Posterior cingulate gyrus (tissue), 11 donors: Measurements from ENCODE around the gene SSC5D.

Source experiments
- DNase-seq, 10 donors: peaks; one replicate each; pipeline versions ENCODE4 v3.0.0 to v3.0.0-alpha.2; 2020 to 2021; ENCODE audit warnings: mixed read lengths in 3 of 10
- intact Hi-C: fragments of 100-400 bp; cut with DNase I; formaldehyde crosslinking; loops from one replicate; pipeline ENCODE4 v1.15.1; 2023

Gene SSC5D

DNA sequence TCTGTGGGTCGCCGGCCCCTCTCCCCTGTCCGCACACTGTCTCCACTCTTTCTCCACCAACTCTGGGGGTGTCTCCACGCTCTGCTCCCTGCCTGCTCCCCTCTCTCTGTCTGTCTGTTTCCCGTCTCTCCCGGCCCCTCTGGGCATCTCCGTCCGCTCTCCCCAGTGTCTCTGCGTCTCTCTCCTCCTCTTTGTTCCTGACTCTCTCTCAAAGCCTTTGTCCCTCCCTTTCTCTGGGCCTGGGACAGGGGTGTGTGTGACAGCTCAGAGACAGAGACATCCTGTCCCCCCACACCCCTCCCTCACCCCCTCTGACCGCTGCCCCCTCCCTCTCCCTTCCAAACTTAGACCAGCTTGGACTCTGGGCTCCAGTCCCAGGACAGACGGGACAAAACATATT is 57.8 kb downstream of the SSC5D start:
- peak in 2 of 10 donors; percentile 38 to 48 for DNase-seq
- intact Hi-C loops: no loop called here

DNA sequence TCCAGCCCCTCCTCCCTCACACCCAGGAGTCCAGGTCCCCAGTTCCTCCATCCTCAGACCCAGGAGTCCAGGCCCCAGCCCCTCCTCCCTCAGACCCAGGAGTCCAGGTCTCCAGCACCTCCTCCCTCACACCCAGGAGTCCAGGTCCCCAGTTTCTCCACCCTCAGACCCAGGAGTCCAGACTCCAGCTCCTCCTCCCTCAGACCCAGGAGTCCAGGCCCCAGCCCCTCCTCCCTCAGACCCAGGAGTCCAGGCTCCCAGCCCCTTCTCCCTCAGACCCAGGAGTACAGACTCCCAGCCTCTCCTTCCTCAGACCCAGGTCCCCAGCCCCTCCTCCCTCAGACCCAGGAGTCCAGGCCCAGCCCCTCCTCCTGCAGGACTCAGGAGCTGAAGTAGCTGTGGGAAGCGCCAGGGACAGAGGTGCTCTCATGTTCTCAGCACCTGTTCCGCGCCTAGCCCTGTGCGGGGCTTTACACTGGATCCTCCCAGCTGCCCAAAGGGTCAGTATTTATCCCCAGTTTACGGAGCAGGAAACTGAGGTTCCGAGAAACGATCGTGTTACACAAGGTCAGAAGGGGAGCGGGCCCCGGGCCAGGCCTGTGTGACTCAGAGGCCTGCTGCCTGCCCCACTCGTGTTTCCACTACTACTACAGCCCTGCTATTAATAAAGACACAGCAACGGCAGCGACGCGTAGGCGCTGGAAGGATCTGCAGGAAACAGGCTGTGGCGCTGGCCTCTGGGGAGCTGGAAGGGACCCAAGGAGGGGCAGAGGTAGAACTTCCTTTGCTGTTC is 58.8 kb downstream of the SSC5D start:
- DNase-seq: peak in 5 of 10 donors; percentile 8 to 88 (median 27)
- intact Hi-C loops: no loop called here

DNA sequence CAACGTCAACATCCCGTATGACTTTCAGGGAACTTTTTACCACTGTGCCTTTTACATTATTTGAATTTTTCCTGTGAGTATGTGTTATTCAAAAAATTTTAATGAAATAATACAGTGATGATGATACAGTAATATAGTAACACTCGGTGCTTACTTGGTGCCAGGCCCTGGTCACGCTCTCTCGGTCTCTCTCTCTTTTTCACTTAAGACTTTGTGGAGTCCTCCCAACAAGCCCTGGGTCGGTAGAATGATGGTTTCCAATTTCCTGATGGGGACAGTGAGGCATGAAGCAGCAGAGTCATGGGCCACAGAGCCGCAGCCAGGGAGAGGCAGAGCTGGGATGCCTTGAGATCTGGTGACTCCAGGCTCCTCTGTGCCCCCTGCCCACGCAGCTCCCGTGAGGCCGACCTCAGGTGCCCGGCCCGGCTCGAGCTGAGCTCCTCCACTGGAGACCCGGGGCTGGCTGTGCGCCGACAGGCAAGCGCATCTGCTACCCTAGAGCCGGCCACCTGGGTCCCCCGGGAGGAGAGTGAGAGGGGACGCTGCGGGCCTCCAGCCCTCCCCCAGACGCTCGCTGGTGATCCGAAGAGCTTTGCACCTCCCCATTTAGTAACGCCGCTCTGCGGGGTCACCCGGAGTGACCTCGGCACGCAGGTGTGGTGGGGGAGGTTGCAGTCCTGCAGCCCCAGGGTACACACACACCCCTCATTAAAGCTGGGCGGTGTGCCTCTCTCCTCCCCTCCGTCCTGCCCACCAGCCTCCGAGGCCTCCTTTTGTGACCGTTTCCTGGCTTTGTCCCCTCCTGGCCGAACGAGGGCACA is 61.5 kb downstream of the SSC5D start:
- peak in 2 of 10 donors; percentile 77 to 81 for DNase-seq
- intact Hi-C loops: no loop called here

DNA sequence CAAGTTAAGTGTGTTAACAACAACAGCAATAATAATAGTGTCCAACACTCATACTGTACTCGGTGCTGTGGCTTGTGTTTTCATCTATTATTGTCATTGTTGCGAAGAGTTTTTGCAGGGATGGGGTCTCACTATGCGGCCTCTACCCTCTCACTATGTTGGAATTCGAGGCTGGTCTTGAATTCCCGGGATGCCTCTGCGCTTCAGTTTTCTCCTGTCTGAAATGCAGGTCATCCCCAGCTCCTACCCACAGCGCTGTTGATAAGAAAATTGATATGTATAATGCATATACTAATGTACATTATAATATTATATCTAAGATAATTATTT is 62.0 kb downstream of the SSC5D start:
- intact Hi-C loops: no loop called here
- peak in 2 of 10 donors; percentile 4 to 14 for DNase-seq

DNA sequence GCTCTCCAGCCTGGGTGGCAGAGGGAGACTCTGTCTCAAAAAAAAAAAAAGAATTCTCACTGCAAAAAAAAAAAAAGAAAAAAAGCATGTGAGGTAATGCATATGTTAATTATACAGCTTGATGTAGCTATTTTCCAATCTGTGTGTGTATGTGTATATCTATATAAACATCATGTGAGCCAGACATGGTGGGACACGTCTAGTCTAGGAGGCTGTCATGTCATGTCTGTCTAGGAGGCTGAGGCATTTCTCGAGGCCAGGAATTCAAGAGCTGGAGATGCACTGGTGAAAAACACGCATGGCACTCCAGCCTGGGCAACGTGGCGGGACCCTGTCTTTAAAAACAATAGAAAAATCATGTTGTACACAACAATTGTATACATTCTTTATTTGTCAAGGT is 64.0 kb downstream of the SSC5D start:
- no peak for DNase-seq
- intact Hi-C loops: no loop called here

DNA sequence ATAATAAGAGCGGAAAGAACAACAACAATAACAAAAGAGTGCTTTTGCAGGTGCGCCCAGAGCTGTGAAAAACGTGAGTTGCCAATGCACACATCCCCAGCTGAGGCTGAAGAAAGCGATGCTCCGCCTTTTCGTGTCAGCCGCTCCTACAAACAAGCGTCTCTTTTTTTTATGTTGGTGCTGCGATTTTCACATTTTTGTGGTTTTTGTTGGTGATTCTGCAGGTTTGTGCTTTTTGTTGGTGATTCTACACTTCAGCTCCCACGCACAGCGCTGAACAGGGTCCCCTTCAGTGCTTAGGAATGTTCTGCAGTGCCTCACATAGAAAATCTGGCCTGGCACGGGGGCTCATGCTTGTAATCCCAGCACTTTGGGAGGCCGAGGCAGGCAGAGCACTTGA is 64.4 kb downstream of the SSC5D start:
- intact Hi-C loops: no loop called here
- peak in 2 of 10 donors; percentile 49 to 58 for DNase-seq

GRCh38 chr19:55553217-55554182 is 65.3 kb downstream of the SSC5D start:
- peak in 2 of 10 donors; percentile 9 to 32 for DNase-seq
- intact Hi-C loops: no loop called here

DNA sequence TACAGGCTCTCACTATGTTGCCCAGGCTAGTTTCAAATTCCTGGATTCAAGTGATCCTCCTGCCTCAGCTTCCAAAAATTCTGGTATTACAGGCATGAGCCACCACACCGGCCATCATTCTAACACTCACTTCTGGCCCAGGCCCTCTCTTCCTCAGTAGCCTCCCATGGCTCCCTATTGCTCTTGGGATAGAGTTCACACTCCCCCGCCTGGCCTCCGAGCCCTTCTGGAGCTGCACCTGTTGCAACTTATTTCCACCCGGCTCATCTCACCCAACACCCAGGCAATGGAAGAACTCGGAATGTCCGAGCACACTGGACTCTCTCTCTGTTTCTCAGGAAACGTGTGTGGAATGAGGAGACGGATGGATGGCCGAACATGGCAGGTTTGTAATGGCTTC is 66.1 kb downstream of the SSC5D start:
- DNase-seq: peak in 2 of 10 donors; percentile 36 to 38
- intact Hi-C loops: no loop called here

DNA sequence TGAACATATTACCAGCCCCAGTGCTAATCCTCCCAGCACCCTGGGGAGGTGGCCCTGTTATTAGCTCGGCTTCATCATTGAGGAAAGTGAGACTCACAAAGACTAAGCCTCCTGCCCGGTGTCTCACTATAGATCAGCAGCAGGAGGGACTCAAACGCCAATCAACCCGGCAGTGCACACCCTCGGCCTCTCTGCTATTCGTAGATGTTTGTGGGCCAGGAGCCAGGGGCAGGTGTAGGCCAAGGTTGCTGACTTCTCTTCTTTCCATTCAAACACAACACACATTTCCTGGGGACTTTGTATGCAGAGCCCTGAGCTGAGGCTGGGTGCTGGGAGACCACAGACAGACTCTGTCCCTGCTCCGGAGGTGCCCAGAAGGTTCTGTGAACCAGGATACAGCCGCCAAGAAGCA is 66.5 kb downstream of the SSC5D start:
- peak in 2 of 10 donors; percentile 30 to 61 for DNase-seq
- intact Hi-C loops: no loop called here

DNA sequence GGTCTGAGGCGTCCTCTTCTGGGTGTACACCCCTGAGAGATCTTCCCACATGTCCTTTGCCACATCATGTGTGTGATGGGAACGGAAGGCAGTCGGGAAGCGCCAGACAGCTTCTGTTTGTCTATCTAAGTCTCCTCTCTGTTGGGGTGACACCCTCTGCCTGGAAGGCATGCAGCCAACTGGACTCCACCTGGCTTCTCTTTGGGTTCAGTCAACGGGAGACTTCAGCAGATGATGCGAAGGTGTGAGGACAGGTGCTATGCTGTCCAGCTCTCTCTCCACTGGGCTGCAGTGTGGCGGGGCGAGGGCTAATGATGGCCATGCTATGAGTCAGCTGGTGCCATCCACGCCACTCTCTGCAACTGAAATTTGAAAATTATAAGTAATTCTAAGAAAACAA is 71.4 kb downstream of the SSC5D start:
- intact Hi-C loops: no loop called here
- DNase-seq: no peak

GRCh38 chr19:55563261-55563690 is 75.0 kb downstream of the SSC5D start:
- intact Hi-C loops: no loop called here
- no peak for DNase-seq

GRCh38 chr19:55566823-55567222 is 78.6 kb downstream of the SSC5D start:
- intact Hi-C loops: no loop called here
- no peak for DNase-seq

- intact Hi-C loops: no loop called here
- no peak for DNase-seq
Measured at GRCh38 chr19:55567708-55568328, 79.6 kb downstream of the SSC5D start.
